Mucosa of gallbladder (tissue), 1 donor: Measurements from ENCODE around the gene GTF3C1. TPM values are rescaled to one million over a fixed set of nuclear protein-coding genes. Genes with fewer than 3 reads are reported as not detected.
"Not testable (repeated sequence)": the region's sequence is repeated elsewhere in the genome, so short reads cannot be mapped to it uniquely, and the experiment has no call there.

Experiments used
- DNase-seq: peaks from one replicate; pipeline ENCODE4 v3.0.0-alpha.2; 2020; ENCODE audit warnings: low spot score
- total RNA-seq: library from RNA; stranded (reverse); gene quantifications from one replicate; pipeline ENCODE4 v1.2.1, GENCODE V29; 2021
- donor health status: DM: no; HTN: no; CAD: no.

Gene GTF3C1
- total RNA-seq, 1 donor from 2014 or later: 70.9 TPM

DNA sequence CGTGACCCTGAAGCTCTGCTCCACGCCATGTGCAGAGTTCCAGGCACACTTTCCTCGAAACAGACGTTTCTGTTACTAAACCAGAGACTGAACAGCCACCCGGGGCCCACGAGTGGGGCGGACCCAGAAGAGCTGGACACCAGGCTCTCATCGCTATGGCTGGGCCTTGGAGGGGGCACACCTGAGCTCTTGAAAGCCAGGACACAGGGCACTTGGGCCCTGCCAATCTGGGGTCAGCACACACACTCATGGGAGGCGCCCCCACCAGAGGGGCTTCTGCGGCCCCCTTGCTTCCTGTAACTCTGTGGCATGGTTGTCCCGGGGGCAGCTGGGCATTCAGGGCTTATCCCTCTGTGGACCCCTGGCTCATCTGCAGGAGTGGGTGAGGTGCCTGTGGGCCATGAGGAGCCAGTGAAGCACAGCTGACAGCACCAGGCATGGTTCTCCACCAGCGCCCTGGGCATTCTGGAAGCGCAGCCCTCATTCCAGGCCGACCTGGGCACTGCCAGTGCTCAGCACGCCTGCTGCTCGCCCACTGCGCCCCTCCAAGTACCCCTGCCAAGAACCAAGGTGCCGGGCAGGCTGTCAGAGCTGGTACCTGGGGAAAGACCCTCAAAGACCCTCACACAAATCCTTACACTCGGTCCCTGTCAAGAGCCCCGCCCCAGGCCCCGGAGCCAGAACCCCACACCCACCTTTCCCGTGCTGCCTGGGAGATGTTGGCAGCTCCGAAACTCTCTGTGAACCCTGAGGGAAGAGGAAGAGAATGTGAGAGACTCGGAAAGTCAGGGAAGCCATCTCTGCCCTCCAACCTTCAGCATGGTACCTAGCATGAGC, 86.6 kb downstream of the GTF3C1 start:
- no peak for DNase-seq

DNA sequence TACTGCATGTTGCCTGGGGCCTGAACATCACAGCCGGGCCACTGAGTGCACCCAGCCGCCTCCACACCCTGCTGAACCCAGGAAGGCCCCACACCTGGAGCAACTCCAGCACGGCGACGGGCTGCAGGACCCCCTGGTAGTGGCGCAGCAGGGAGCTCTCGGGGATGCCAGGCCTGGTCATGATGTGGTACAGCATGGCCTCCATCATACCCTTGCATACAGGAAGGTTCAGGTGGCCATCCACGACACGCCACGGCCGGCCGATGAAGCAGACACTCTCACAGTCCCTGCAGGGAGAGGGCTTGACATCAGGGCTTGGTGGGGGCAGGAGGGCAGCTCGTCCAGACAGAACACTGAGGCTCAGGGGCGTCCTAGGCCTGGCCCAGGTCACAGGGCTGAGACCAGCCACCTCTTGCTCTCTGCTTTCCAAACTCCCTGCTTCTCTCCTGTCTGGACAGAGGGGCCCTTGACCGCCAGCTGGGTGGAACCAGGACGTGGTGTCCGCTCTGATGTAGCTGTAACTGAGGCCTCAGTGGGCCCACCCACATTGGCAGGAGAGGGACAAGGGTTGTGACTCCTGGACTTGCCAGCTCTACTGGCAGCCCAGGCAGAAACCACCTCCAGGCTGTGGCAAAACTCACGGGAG, 87.4 kb downstream of the GTF3C1 start:
- no peak for DNase-seq

DNA sequence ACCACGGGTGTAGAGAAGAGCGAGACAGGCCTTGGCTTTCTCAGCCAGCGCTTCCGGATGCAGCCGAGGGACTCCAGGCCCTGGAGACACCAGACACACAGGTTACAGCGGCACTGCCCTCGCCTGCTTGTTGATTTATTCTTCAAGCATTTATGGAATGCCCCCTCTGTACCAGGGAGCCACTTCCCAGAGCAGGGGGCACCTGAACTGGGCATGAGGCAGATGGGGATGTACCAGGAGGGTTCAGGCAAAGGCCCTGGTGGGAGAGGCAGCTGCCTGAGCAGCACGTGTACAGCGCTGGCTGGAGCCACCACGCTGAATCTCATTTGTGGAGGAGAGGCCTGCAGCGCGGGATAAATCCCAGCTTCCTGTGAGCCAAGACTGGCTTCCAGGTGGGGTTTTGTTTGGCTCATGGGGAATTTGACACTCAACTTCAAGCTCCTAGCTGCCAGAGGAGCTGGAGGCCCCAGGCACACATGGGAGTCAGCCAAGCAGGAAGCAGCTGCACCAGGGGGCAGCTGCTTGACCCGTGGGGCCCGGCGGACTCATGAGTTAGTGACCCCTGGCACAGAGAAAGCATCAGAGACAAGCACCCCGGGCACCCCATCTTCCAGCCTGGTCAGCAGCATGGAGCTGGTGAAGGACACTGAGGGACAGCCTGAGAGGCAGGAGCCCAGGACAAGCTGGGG, 88.1 kb downstream of the GTF3C1 start:
- no peak for DNase-seq

DNA sequence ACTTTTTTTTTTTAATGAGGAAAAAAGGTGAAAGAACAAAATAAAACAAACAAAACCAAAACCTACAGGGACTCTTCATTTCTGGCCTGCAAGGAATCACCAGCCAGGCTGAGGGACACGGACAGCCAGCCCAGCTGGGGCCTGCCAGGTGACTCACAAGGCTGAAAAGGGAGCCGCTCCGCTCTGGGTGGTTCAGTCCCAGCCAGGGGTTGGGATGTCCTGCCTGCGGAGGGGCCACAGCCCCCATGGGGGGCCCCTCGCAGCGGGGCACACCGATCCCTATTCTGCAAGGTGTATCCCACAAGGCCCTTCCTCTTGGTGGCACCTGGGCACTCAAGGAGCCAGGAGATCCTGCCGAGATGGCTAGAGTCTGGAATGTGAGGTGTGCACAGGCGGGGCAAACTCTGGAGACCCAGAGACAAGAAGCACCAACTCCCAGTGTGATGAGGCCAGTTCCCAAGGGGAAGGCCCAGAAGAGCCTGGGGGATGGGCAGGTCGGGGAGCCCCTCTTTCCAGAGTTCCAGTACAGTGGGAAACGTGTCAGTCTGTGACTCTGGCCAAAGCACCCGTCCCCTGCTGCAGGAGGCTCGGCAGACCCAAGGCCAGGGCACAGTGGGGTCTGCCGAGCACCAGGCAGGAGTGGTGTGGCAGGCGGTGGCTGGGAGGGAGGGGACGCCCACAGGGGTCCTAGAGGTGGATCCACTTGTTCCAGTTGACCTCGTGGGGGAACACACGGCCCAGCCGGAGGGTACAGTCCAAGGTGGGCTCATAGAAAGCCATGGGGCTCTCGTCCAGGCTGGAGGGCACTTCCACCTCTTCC, 88.8 kb downstream of the GTF3C1 start:
- DNase-seq: no peak

DNA sequence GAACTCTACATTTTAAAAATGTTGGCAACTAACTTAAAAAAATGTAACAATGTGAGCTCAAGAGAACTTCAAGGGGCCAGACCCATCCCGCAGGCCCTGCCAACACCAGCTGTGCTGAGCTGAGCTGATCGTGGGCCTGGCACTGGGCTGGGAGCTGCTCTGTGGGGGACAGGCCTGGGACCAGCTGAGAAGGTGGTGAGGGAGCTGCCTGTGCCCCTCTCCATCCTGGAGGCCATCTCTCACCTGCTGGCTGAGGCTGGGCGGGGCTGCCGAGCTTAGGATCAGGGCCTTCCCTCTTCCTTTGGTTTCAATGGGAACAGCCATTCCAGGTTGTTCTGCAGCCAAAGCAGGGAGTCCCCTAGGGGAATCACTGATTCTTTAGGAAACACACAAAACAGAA, 89.5 kb downstream of the GTF3C1 start:
- DNase-seq: no peak

DNA sequence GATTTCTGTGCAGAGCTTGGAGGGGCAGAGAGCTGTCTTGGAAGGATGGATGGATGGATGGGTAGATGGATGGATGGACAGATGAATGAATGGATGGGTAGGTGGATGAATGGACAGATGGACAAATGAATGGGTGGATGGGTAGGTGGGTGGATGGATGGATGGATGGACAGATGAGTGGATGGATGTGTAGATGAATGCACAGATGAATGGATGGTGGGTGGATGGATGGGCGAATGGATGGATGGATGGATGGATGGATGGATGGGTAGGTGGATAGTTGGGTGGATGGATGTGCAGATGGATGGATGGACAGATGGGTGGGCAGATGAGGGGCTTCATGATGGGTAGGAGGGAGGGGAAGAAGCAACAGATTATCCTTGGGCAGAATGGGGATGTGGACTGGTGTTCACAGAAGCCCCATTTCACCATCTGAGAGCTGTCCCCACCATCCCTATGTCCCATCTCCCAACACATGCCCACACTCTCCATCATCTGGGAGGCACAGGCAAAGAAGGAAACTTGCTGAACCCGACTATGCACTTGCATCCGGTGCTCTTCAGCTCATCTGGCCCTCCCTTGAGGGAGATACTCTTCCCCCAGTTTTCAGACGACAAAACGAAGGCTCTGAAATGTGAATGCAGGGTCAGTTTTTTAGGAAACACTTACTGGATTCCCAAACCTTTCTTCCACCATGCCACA, 90.6 kb downstream of the GTF3C1 start:
- no peak for DNase-seq

GRCh38 chr16:27458258-27458657, 91.5 kb downstream of the GTF3C1 start:
- no peak for DNase-seq

DNA sequence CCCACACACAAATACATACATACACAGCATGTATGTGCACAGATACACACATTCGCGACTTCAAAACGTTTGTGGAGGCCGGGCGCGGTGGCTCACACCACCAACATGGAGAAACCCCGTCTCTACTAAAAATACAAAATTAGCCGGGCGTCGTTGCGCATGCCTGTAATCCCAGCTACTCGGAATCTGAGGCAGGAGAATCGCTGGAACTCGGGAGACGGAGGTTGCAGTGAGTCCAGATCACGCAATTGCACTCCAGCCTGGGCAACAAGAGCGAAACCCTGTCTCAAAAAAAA, 92.2 kb downstream of the GTF3C1 start:
- DNase-seq: not testable (repeated sequence)

DNA sequence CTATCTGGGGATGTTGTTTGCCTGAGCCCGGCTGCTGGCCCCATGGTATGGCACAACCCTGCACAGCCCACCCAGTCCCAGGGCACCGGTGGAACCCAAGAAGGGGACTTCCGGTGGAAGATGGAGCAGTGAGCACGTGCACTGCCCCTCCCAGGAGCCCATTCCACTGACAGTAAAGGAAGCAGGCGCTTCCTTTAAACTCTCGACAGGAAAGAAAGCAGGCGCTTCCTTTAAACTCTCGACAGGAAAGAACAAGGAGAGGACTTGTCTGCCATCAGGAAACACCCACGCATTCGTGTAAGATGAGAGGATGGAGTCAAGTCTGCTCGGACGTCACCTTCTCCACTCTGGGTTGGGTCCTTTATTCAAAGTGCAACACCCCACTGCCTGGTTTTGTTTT, 94.0 kb downstream of the GTF3C1 start:
- DNase-seq: no peak

GRCh38 chr16:27453494-27453825, 96.3 kb downstream of the GTF3C1 start:
- no peak for DNase-seq

- no peak for DNase-seq
Observed at GRCh38 chr16:27452569-27453493, 96.9 kb downstream of the GTF3C1 start.

DNA sequence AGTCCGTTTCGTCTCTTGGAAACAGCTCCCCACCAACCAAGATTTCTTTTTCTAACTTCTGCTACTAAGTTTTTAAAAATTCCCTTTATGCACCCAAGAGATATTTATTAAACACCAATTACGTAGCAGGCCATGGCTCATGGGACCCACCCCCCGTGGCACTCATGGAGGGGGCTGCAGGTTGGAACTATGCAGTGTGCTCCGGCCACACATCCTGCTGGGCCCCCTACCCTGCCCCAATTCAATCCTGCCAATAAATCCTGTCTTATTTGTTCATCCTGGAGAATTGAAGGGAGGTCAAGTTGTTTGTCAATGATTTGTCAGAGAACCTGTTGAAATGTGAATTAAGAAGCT, 99.5 kb downstream of the GTF3C1 start:
- no peak for DNase-seq

DNA sequence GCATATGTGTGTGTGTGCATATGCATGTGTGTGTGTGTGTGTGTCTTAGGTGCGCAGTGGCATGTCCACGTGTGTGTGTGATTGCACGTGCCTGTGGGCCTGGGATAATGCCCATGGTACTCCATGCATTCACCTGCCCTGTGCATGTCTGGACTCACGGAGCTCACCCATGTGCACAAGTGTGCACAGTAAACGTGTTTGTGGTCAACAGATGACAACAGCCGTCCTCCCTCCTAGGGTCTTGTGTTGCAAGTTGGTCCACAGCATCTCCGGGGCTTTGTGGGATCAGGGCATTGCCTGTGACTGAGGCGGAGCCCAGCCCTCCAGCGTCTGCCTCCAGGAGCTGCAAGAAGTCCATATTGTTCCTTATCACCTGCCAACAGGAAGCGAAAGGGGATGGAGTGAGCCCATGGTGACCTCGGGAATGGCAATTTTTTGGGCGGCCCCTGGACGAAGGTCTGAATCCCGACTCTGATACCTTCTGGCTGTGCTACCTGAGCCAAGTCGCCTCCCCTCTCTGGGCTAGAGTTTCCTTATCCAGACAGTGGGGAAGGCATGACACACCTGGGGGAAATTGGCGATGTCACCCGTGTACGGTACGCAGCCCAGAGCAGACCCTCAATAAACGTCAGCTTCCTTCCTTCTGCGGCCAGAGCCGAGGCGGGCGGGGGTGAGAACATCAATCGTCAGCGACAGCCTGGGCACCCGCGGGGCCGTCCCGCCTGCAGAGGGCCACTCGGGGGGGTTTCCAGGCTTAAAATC, 100.1 kb downstream of the GTF3C1 start:
- peak; percentile 16 for DNase-seq

DNA sequence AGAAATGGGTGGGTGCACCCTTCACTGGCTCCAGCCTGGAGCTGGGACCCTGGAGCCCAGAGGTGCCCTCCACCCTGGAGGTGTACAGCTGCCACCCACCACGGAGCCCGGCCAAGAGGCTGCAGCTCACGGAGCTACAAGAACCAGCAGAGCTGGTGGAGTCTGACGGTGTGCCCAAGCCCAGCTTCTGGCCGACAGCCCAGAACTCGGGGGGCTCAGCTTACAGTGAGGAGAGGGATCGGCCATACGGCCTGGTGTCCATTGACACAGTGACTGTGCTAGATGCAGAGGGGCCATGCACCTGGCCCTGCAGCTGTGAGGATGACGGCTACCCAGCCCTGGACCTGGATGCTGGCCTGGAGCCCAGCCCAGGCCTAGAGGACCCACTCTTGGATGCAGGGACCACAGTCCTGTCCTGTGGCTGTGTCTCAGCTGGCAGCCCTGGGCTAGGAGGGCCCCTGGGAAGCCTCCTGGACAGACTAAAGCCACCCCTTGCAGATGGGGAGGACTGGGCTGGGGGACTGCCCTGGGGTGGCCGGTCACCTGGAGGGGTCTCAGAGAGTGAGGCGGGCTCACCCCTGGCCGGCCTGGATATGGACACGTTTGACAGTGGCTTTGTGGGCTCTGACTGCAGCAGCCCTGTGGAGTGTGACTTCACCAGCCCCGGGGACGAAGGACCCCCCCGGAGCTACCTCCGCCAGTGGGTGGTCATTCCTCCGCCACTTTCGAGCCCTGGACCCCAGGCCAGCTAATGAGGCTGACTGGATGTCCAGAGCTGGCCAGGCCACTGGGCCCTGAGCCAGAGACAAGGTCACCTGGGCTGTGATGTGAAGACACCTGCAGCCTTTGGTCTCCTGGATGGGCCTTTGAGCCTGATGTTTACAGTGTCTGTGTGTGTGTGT, 100.9 kb downstream of the GTF3C1 start:
- DNase-seq: no peak

DNA sequence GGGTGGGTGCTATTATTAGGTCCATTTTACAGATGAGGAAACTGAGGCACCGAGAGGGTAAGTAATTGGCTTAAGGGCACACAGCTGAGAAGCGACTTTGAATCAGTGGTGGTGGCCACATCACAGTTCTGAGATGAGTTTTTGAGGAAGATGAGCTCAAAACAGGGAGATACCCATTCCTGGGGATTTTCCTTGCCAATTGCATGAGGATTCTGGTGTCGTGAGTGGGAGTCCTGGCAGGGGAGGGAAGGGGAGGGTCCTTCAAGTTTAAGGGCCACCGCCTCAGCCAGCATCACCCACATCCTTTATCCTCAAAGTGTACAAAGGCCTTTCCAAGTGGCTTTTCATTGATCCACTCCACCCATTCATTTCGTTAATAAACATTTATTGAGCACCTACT, 102.4 kb downstream of the GTF3C1 start:
- no peak for DNase-seq

DNA sequence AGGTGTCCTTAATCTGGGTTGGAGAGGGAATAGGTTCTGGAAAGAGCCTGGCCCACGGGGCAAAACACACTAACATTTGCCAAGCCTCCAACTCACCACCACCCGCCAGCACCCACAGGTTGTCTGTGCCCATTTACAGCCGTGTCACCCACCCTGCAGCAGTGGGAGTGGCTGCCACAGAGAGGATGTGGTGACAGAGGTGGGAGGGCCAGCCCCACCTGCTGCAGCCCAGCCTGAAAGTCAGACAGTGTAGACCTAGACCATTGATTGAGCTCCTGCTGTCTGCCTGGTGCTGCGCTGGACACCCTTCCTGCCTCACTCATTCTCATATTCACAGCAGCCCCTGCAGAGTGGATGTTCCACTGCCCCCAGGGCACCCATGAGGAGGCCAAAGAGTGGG, 103.0 kb downstream of the GTF3C1 start:
- no peak for DNase-seq

DNA sequence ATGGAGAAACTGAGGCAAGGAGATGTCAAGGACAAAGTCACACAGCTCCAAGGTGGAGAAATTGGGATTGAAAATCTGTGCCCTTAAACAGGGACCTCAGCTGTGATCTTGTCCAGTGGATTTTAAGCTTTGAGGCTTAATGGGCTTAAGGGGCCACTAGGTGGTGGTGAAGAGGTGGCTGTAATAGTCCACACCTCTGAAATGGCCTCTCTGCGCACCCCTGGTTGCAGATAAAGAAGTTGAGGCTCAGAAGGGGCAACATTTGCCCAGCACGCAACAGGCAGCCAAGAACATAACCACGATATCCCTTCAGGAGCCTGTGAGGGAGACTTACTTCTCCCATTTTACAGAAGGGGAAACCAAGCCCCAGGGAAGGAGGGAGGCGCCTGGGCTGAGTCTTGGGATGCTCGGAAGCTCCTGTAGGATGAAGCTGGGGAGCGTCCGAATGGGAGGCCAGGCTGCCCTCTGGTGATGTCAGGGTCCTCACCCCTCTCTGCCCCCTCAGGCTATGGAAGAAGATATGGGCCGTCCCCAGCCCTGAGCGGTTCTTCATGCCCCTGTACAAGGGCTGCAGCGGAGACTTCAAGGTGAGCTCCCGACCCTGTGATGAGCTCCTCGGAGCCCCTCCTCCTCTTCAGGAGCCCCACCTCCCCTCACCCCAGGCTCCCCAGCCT, 104.1 kb downstream of the GTF3C1 start:
- DNase-seq: no peak

DNA sequence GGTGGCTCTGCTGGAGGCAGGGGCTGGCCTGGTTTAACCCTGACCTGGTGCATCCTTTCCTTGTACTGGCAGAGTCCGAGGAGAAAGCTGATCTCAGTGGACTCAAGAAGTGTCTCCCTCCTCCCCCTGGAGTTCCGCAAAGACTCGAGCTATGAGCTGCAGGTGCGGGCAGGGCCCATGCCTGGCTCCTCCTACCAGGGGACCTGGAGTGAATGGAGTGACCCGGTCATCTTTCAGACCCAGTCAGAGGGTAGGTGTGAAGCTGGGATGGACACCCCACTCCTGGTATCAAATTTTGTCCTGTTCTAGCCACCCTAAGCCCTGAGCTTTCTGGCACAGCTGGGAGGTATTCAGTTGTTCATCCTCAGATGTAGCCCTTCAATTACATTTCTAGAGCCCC, 105.2 kb downstream of the GTF3C1 start:
- no peak for DNase-seq
